Measurements from ENCODE around the gene NRXN3.

GRCh38 chr14:79064214-79064613, 894.0 kb downstream of the NRXN3 start:
- no peak for TF ChIP-seq EZH2 (IDR thresholded peaks at IDR 0.05; ENCODE audit: insufficient read depth, low read length)
- TF ChIP-seq CTCF (IDR thresholded peaks at IDR 0.05; ENCODE audit: insufficient read depth, low read depth, low read length) = no peak

Data from astrocyte (in vitro differentiated cells and primary cell).